Effector CD4-positive, alpha-beta T cell (primary cell): ENCODE measurements around the gene PIGV.
"Not testable (repeated sequence)": the region's sequence is repeated elsewhere in the genome, so short reads cannot be mapped to it uniquely, and the experiment has no call there.

Source experiments
- DNase-seq: peaks from one replicate; pipeline ENCODE4 v3.0.0-alpha.2; 2020

Gene PIGV

DNA sequence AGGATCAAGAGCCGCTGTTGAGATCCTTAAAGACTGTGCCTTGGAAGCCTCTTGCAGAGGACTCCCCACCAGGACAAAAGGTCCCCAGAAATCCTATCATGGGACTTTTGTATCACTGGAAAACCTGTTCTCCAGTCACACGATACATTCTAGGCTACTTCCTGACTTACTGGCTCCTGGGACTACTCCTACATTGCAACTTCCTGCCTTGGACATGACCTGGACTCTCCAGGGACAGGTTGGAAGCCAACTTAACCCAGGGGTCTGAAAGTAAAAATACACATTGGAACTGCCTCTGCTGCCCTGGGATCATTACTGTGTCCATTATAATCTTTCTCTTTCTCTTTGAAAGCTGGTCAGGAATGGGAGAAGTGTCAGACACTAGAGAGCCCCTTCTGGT, 9.9 kb downstream of the PIGV start:
- no peak for DNase-seq

DNA sequence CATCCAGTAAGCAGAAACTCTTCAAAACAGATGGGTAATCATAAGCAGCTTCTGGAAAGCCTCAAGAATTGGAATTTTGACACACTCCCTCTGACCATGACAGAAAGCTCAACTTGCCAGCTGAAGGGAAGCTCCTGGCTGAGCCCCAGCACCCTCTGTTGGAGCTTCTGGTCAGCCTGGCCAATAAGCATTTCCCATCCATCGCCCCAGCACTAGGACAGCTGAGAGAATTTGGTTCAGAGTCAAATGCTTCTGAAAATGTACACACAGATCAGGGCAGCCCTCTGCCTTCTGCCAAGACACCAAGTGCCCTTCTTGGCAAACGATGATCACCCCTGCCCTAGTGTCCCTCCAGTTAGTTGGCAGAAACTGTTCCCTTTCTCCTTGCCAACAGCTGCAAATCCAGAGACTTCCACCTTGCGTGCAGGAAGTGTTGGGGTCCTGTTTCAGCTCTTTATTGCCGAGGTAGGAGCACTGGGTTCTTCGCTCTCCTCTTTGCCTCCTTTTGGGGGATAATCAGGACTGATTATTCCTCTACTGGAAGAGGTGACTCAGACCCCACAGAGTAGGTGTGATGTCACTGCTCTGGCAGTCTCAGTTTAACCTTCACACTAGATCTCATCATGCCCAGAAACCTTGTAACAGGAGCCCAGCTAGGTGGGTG, 11.9 kb downstream of the PIGV start:
- DNase-seq: no peak

DNA sequence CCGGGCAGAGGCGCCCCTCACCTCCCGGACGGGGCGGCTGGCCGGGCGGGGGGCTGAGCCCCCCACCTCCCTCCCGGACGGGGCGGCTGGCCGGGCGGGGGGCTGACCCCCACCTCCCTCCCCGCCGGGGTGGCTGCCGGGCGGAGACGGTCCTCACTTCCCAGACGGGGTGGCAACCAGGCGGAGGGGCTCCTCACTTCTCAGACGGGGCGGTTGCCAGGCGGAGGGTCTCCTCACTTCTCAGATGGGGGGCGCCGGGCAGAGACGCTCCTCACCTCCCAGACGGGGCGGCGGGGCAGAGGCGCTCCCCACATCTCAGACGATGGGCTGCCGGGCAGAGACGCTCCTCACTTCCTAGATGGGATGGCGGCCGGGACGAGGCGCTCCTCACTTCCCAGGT, 16.2 kb downstream of the PIGV start:
- DNase-seq: not testable (repeated sequence)

DNA sequence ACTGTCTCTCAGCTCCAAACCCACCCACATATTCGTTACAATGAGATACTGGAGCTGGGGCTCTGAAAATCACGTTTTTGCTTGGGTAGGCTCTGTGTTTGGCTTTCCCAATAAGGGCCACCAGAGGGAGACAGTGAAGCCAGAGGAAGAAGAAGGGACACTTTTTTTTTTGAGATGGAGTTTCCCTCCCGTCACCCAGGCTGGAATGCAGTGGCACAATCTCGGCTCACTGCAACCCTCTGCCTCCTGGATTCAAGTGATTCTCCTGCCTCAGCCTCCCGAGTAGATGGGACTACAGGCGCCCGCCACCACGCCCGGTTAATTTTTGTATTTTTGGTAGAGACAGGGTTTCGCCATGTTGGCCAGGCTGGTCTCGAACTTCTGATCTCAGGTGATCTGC, 22.4 kb downstream of the PIGV start:
- peak; percentile 70 for DNase-seq

DNA sequence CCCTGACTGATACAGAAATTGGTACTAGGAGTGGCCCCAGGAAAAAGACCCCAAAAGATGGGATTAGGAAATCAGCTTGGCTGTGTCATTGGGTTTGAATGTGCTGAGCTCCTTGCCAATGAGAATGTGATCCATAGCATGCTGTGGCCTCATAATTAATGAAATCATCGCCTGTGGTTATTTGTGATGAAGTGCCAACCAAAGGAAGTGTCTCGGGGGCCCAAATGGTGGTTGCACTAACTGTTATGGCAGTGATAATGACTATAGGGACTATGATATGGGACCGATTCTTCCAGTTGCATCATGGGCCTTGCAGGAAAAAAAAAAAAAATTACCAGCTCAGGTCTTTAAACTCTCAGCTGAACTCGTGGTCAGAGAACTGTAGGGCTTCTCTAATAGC, 23.3 kb downstream of the PIGV start:
- DNase-seq: no peak

DNA sequence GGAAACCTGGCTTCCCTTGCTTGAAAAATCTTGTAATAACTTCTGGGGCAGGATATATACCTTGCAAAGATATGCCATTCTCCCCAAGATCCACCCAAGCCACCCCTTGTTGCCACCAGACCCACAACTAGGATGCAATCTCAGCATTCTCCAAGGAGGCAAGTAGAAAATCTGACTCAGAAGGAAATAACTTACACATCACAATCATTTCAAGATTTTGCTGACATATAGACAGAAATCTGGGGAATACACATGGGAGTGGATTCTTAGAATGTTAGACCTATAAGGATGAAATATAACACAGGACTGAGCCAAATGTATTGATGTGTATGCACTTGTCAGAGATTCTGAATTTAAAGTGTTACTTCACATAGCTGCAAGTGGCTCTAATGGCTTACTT, 24.0 kb downstream of the PIGV start:
- no peak for DNase-seq

DNA sequence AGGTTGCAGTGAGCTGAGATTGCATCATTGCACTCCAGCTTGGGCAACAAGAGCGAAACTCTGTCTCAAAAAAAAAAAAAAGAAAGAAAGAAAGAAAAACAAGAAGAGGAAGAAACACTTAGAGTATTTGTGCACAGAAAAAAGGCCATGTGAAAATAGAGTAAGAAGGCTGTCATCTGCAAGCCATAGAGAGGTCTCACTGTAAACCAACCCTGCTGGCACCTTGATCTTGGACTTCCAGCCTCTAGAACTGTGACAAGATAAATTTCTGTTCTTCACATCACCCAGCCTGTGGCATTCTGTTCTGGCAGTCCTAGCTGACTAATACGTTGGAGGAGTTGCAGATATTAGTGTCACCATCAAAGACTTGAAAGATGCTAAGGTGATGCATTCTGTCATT, 26.6 kb downstream of the PIGV start:
- no peak for DNase-seq

DNA sequence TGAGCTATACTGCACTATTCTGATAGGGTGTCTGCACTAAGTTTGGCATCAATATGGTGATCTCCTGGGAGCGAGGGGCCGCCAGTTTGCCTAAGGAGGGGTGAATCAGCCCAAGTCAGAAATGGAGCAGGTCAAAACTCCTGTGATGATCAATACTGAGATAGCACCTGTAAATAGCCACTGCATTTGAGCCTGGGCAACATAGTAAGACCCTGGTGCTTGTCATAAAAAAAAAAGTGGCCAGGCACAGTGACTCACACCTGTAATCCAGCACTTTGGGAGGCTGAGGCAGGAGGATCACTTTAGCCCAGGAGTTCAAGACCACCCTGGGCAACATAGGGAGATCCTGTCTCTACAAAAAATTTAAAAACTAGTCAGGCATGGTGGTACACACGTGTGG, 27.1 kb downstream of the PIGV start:
- no peak for DNase-seq

DNA sequence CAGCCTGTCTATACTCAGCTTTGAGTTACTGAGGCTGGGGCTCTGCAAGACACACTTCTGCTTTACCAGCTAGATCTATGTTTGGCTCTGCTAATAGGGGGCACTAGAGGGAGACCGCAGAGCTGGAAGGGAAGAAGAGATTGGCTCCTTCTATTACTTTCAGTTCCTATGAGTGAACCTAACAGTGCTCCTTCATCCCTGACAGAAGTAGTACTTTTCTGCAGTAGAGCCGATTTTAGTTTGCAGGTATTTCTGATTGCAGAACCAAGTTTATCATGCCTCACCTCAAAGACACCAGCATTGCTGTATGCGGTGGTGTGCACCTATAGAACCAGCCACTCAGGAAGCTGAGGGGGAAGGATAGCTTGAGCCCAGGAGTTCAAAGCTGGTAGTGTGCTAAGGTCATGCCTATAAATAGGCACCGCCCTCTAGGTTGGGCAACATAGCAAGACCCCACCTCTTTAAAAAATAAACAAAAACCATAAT, 33.1 kb downstream of the PIGV start:
- no peak for DNase-seq

DNA sequence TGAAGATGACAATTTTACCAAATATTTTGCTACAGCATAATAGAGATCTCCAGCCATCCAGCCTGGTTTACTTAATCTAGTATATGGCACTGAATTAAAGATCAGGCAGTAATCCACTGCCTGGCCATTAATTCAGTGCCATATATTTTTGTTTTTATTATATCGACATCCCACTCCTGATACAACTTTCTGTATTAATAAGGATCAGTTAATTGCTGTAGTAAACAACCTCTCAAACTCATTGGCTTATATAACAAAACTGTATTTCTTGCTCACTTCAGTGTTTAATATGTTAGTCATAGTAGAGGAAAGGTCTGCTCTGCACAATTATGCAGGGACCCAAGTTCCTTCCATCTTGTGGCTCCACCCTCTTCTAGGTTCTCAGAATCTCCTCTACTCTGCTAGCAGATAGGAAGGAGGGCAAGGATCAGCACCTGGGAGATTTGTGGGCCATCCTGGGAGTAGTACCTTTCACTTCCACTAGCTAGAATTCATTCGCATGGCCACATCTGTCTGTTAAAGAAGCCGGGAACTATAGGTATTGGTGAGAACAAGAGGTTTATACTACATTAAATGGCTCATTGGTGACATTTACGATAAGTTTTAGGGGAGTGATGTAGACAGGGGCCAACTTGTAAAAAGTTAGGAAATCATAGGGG, 35.1 kb downstream of the PIGV start:
- DNase-seq: no peak

DNA sequence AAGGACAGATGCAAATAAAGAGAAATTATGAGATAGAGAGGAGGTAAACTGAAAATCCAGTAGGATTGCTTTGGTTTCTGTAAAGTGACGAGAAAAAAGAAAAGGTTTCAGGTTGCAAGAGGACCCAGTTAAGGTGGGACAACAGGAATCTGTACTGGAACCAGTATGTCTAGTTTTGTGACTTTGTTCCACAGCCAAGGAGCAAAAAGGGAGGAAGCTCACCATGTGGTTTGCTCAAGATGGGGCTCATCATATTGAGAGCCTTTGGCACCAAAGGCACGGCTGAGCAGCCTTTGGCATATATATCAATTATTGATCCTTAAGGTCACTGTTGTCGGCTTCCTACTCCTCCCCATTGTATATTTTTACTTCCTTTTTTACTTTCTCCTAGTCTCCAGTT, 37.0 kb downstream of the PIGV start:
- DNase-seq: no peak

DNA sequence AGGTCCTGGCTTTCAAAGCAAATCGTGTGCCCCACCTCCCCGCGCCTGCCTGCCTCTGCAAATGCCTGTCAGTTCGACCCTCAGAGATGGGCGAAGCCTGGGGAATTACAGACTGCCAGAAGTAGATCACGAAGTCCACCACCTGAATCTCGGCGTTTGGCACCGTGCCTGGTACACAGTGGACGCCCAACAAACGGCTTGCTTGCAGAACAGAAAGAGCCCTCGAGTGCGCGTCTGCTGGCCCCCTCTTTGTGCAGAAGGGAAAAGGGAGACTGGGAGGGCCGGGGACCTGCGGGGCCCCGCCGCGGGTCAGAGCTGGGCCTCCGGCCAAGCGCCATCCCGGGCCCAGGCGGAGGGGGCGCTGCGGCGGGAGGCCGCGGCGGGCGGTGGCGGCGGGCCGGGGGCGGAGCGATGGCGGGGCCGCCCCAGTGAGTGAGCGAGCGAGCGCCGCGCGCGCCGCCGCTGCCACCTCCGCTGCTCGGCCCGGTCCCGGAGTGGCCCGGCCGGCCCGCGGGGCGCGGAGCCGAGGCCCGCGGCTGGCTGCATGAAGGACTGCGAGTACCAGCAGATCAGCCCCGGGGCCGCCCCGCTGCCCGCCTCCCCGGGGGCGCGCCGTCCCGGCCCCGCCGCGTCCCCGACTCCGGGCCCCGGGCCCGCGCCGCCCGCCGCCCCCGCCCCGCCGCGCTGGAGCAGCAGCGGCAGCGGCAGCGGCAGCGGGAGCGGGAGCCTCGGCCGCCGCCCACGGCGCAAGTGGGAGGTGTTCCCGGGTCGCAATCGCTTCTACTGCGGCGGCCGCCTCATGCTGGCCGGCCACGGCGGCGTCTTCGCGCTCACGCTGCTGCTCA, 38.7 kb downstream of the PIGV start, which contains the start of gene ZDHHC18:
Gene ZDHHC18, plus strand, starts transcription at position 428 of the 845 bp plus-strand sequence. Its CDS starts 117 bp downstream, at position 545.
- peak; percentile 56 for DNase-seq

DNA sequence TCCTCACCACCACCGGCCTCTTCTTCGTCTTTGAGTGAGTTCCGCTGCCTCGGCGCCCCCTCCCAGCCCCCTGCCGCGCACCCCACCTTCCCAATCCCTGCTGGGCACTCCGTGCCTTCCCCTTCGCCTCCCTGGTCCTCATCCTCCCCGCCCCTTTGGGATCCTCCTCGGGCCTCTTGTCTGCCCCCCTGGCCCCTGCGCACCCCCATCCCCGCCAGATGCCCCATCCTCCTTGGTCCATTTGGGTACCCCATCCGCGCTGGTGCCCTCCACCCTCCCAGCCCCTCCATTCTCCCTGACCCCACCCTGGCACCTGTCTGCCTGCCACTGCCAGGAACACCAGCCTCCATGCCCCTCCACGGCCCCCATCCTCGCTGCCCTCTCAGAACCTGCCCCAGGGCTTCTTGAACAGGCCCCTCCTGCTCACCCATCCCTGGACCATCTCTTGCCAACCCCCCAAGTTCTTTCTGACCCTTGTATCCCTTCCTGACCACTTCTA, 39.4 kb downstream of the PIGV start:
- no peak for DNase-seq

DNA sequence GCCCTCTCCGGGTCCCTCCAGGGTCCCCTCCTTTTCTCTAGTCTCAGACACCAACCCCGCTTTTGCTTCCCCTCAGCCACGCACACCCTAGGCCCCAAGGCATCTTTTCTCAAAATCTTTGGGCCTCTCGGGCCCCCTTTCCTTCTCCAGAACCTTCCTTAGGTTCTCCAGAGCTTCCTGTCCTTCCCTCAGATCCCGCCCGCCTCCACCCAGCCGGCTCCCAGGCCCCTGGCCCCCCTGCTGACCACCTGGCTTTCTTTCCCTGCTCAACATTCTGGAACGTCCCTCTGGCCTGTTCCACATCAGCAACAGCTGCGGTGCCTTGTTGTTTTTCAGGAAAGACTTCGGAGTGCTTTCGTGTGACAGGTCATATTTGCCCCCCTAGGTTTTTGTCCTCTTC, 39.9 kb downstream of the PIGV start:
- no peak for DNase-seq

DNA sequence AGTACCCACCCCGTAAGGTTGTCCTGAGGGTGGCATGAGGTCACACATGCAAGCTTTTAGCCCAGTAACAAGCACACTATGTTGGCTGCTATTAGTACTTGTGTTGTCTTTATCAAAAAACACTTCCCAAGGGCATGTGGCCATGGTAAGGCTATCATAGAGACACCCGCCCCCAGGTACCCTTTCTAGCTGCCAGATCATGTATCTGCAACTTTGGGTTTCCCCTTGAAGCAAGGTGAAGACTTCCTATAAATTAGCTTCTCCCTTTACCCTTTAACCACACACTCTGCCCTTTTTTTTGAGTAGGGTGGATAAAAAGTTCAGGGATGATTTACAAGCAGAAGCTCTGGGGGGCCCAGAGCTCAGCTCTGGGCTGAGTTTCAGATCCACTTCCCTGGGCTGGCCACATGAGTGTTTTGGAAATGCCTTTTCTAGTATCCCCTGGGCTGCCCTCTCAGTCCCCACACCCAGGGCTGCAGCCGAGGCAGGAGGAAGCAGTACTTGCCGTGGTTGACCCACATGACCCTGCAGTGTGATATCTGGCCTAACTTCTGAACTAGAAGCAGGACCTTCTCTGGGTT, 40.8 kb downstream of the PIGV start:
- DNase-seq: no peak

DNA sequence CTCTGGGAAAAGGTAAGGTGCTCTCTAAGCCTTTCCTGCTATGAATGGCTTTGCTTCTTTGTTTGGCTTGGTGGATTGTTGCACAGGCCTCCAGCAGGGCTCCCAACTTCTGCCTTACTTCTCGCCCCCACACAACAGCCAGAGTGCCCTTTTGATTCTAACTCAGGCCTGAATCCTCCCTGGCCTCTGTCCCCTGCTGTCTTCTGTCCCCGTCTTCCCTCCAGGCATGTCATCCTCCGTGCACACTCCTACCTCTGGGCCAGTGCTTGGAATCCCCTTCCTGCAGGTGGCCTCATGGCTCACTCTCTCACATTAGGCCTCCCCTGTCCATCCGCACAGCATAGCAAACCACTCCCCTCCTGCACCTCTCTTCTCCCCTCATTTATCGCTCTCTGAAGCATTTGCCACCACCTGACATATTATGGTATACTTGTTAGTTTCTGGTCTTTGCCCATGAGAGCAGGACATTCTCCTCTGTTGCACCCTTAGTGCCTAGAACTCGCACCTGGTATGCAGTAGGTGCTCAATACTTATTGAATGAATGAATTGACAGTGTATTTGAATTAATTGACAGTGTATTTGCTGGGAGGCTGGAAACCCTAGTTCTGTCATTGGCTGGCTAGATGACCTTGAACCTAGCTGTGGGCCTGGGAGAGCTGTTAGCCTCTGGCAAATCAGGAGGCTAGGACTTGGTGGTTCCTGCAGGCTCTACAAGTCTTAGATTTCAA, 41.6 kb downstream of the PIGV start:
- DNase-seq: no peak

DNA sequence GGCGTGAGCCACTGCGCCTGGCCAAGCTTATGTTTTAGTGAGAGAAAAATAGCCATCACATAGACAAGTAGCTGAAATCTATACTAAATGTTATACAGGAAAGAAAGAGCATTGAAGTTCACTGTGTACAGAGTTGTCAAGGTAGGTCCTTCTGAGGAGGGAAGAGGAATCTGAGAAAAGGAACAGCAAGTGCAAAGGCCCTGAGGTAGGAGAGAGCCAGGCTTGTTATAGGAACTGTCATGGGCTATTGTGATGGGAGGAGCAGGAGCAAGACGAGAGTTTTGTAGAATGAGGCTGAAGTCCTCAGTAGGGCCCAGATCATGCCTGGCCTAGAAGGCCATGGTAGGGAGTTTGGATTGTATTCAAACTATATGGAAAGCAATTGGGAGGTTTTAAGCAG, 43.3 kb downstream of the PIGV start:
- DNase-seq: no peak

DNA sequence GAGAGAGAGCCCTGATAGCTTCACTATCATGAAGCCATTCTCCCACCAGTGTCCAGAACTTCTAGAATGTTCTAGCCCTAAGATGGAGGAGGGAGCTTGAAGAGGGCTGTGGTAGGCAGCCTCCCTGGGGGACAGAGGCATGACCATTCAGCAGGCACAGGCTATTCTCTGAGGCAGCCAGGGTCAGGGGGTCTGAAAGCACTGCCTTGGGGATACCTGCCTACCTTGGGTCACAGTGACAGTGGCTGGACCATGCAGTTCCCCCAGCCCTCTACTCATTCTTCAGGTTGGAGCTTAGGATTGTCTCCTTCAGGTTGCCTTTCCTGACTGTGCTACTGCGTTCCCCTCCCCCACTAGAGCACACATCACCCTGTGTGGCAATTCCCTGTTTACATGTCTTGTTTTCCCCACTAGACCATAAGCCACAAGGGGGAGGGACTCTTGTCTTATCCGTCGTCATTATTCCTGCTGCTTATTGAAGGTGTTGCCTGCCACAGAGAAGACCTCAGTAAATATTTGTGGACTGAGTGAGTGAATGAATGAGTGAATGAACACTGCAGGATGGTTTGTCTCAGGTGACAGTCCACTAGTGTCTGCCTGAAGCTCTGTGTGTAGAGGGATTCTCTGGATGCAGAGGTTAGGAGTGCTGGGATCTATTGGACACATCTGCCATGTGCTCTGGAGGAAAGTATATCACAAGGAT, 43.9 kb downstream of the PIGV start:
- DNase-seq: no peak

DNA sequence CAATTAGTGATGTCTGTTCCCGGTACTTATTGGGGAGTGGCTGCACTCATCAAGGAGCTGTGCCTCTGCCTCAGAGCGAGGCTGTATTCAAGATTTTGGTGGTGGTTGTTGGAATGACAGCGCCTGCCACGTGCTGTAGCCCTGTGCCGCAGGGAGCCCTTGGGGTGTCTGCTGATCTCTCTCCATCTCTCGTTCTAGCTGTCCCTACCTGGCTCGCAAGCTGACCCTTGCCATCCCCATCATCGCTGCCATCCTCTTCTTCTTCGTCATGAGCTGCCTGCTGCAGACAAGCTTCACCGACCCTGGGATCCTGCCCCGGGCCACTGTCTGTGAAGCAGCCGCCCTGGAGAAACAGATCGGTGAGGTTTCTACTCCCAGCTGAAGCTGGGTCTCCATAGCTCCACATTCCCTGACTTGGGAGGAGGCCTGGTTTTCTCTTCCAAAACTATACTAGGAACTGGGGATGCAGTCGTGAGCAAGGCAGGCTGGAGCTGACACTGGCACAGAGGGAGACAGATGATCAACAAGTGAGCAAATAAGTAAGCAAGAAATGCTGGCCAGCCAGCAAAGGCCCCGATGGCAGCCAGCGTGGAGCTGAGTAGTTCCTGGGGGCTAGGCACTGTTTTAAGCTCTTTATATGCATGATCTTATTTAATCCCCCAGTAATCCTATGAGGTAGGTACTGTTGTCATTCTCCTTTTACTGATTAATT, 44.7 kb downstream of the PIGV start:
- DNase-seq: no peak

DNA sequence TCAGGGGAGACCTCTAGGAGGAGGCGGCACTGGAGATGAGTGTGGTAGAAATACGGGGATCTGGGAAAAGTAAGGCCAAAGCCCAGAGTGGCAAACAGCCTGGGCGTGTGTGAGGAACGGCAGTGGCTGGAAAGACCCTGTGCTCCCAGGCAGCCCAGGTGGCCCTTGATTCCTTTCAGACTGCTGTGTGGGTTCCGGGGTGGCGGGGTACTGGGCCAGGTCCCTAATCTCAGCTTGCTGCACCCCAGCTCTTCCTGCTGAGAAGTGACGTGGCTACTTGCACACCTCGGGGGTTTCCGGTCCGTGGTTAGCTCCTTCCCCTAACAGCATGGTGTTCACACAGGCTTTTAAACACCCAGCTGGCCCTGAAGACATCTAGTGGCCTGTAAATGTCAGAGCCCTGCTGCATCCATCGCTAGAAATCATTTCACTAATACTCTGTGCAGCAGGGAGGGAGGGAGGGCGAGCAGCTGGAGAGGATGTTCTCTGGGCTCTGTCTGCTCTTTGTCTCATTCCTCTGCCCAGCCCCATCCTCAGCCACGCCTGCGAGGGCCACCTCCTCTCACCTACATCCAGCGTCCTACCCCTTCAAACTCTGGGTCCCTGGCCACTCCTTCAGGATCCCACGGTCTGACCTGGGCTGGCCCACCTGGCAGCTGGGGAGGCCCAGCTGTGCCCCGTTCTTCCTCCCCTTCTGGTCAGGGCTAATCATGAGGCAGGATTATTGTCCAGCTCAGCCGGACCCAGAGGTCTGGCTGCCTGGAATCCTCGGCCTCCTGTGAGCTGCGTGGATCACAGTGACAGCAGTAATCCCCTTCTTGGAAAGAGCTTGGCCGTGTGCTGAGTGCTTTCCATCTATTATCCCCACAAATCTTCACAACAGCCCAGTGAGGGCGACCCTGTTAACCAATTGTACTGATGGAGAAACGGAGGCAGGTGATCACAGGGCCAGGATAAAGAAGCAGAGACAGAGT, 46.0 kb downstream of the PIGV start:
- peak; percentile 90 for DNase-seq
